Ascending aorta (tissue), 2 donors: ENCODE data around the gene PIK3CD. TPM values are rescaled to one million over a fixed set of nuclear protein-coding genes. Genes with fewer than 3 reads are reported as not detected.

ENCODE experiments used
- DNase-seq, 2 donors: peaks; one replicate each; pipeline ENCODE4 v3.0.0-alpha.2; 2019; ENCODE audit warnings: low spot score in 2 of 2
- H3K27ac ChIP-seq, 2 donors: fragments of 200-600 bp; sonication (generic); one replicate each; pipeline ENCODE4 v1.5.1; 2016 to 2017; ENCODE audit warnings: mild to moderate bottlenecking in 1 of 2
- H3K27me3 ChIP-seq: fragments of 200-600 bp; sonication (generic); one replicate; pipeline ENCODE4 v1.5.1; 2017
- H3K36me3 ChIP-seq, 2 donors: fragments of 200-600 bp; sonication (generic); one replicate each; pipeline ENCODE4 v1.5.1; 2016
- H3K4me1 ChIP-seq, 2 donors: fragments of 200-600 bp; sonication (generic); one replicate each; pipeline ENCODE4 v1.5.1; 2016 to 2017; ENCODE audit warnings: mild to moderate bottlenecking in 1 of 2
- H3K4me3 ChIP-seq, 2 donors: fragments of 200-600 bp; sonication (generic); one replicate each; pipeline ENCODE4 v1.5.1; 2016 to 2017; ENCODE audit warnings: mild to moderate bottlenecking in 1 of 2
- H3K9me3 ChIP-seq, 2 donors: fragments of 200-600 bp; sonication (generic); one replicate each; pipeline ENCODE4 v1.5.1; 2016
- CTCF ChIP-seq, 3 experiments: fragments of 200-600 bp in 2 of 3; fragments of 450-650 bp in 1 of 3; sonication (generic) in 2 of 3; IDR thresholded peaks; one replicate each; pipeline ENCODE4 v1.5.1; 2016 to 2019; ENCODE audit warnings: antibody characterized with exemption in 3 of 3, mild to moderate bottlenecking in 1 of 3, moderate library complexity in 1 of 3
- intact Hi-C: fragments of 100-400 bp; cut with DNase I; formaldehyde crosslinking; loops from one replicate; pipeline ENCODE4 v1.15.1; 2023
- total RNA-seq: library from RNA; depleted of rRNA; stranded (reverse); fragments of >200 nt; gene quantifications from one replicate; pipeline ENCODE4 v1.1.0, GENCODE V29; 2016

Gene PIK3CD
- total RNA-seq, 1 donor from 2014 or later = 19.7 TPM

- peaks cover 0 to 3% of the 10 kb centered on the region in 2 donors for H3K4me1 ChIP-seq
- intact Hi-C loops = no loop called here
- H3K36me3 ChIP-seq = peaks cover 44 to 86% of the 10 kb centered on the region in 2 donors
- no peak overlapping the region for H3K4me3 ChIP-seq
- TF ChIP-seq CTCF (IDR thresholded peaks at IDR 0.05) = no peak
- DNase-seq = no peak
- no peaks in the 10 kb centered on the region for H3K27me3 ChIP-seq
- H3K27ac ChIP-seq = no peak overlapping the region
- H3K9me3 ChIP-seq = peaks cover 5% of the 10 kb centered on the region in 2 donors
Measured at GRCh38 chr1:9719978-9720722, 68.6 kb downstream of the PIK3CD start.

GRCh38 chr1:9720785-9721605 lies 69.5 kb downstream of the PIK3CD start:
- H3K36me3 ChIP-seq = peaks cover 40 to 77% of the 10 kb centered on the region in 2 donors

GRCh38 chr1:9721606-9722377 lies 70.3 kb downstream of the PIK3CD start:
- no peaks in the 10 kb centered on the region for H3K27me3 ChIP-seq
- H3K4me1 ChIP-seq = peaks cover 0 to 3% of the 10 kb centered on the region in 2 donors
- H3K36me3 ChIP-seq = peaks cover 40 to 70% of the 10 kb centered on the region in 2 donors
- H3K4me3 ChIP-seq = no peak overlapping the region
- no peak overlapping the region for H3K27ac ChIP-seq
- H3K9me3 ChIP-seq = peaks cover 5% of the 10 kb centered on the region in 2 donors
- no peak for DNase-seq
- TF ChIP-seq CTCF (IDR thresholded peaks at IDR 0.05) = peak; percentile 20 to 53 (median 46)
- intact Hi-C loops = no loop called here

More at GRCh38 chr1:9720785-9721605, 69.5 kb downstream of the PIK3CD start:
- no peak for DNase-seq
- Histone ChIP-seq H3K4me3 (no peak overlapping the region), H3K27me3 (no peaks in the 10 kb centered on the region), H3K4me1 (peaks cover 0 to 3% of the 10 kb centered on the region in 2 donors), H3K9me3 (peaks cover 5% of the 10 kb centered on the region in 2 donors), H3K27ac (no peak overlapping the region)
- no peak for TF ChIP-seq CTCF (IDR thresholded peaks at IDR 0.05)
- intact Hi-C loops = no loop called here

- no peak for DNase-seq
- H3K27ac ChIP-seq = no peak overlapping the region
- no peaks in the 10 kb centered on the region for H3K27me3 ChIP-seq
- peaks cover 40 to 70% of the 10 kb centered on the region in 2 donors for H3K36me3 ChIP-seq
- intact Hi-C loops = no loop called here
- no peak for TF ChIP-seq CTCF (IDR thresholded peaks at IDR 0.05)
- peaks cover 5% of the 10 kb centered on the region in 2 donors for H3K9me3 ChIP-seq
- peaks cover 0 to 3% of the 10 kb centered on the region in 2 donors for H3K4me1 ChIP-seq
- no peak overlapping the region for H3K4me3 ChIP-seq
Measured at GRCh38 chr1:9722378-9722749, 70.8 kb downstream of the PIK3CD start.

GRCh38 chr1:9723068-9723805 lies 71.7 kb downstream of the PIK3CD start:
- Histone ChIP-seq H3K27ac (no peak overlapping the region), H3K9me3 (peaks cover 5% of the 10 kb centered on the region in 2 donors), H3K4me3 (no peak overlapping the region), H3K27me3 (no peaks in the 10 kb centered on the region), H3K36me3 (peaks cover 46 to 75% of the 10 kb centered on the region in 2 donors), H3K4me1 (peaks cover 0 to 3% of the 10 kb centered on the region in 2 donors)
- no peak for TF ChIP-seq CTCF (IDR thresholded peaks at IDR 0.05)
- intact Hi-C loops = no loop called here
- DNase-seq = no peak
